ENCODE results near the gene CERS6. TPM values are rescaled to one million over a fixed set of nuclear protein-coding genes. Genes with fewer than 3 reads are reported as not detected.

CERS6 gene
- total RNA-seq, 2 donors from 2014 or later = 12.5 to 16.3 TPM

DNA sequence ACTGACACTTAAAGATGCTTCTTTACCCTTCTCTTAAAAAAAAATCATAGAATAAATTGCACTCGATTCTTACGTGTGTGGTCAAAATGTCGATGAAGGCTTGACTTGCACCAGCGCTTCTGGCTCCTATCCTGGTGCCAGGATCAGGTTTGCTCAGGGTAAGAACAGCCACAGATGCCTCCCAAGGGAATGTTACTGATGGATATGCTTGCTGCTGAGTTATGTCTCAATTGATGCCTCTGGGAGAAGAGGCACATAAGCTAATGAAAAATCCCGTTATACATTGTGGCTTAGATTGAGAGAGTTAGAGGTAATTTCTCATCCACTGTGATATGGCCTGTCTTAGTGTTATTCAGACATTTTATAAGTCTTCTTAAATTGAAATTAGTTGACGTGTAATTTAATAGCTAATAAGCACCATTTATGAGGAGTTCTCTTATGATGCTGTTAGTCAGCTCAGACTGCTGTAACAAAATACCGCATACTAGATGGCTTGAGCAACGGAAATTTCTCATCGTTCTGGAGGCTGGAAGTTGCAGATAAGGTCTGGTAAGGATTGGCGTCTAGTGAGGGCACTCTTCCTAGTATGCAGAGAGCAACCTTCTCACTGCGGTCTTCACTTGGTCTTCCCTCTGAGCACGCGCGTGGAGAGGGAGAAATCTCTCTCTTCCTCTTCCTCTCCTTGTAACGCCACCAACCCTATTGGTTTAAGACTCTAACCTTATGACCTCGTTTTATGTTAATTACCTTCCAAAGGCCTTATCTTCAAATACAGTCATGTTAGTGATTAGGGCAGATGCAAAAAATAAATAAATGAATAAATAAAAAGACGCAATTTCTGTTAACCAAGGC, 229.8 kb downstream of the CERS6 start:
- no peaks in the 10 kb centered on the region for H3K27me3 ChIP-seq
- no peak for ATAC-seq
- no peaks in the 10 kb centered on the region for H3K4me1 ChIP-seq
- 83 to 95% methylated on average over 17 of the region's 17 CpGs for WGBS, 2 donors
- TF ChIP-seq POLR2A (IDR thresholded peaks at IDR 0.05) = no peak
- TF ChIP-seq, protein P1, sequence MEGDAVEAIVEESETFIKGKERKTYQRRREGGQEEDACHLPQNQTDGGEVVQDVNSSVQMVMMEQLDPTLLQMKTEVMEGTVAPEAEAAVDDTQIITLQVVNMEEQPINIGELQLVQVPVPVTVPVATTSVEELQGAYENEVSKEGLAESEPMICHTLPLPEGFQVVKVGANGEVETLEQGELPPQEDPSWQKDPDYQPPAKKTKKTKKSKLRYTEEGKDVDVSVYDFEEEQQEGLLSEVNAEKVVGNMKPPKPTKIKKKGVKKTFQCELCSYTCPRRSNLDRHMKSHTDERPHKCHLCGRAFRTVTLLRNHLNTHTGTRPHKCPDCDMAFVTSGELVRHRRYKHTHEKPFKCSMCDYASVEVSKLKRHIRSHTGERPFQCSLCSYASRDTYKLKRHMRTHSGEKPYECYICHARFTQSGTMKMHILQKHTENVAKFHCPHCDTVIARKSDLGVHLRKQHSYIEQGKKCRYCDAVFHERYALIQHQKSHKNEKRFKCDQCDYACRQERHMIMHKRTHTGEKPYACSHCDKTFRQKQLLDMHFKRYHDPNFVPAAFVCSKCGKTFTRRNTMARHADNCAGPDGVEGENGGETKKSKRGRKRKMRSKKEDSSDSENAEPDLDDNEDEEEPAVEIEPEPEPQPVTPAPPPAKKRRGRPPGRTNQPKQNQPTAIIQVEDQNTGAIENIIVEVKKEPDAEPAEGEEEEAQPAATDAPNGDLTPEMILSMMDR (IDR thresholded peaks at IDR 0.05) = no peak
- H3K9me3 ChIP-seq = no peaks in the 10 kb centered on the region
- DNase-seq = no peak
- no peaks in the 10 kb centered on the region for H3K36me3 ChIP-seq (replicated peaks in 1 of 2; ENCODE audit: insufficient read depth in 1 of 2, low read depth in 2 of 2)
- intact Hi-C loops (cut with DNase I) = no loop called here
- no peak overlapping the region for H3K27ac ChIP-seq
- no peak overlapping the region for H3K4me3 ChIP-seq

DNA sequence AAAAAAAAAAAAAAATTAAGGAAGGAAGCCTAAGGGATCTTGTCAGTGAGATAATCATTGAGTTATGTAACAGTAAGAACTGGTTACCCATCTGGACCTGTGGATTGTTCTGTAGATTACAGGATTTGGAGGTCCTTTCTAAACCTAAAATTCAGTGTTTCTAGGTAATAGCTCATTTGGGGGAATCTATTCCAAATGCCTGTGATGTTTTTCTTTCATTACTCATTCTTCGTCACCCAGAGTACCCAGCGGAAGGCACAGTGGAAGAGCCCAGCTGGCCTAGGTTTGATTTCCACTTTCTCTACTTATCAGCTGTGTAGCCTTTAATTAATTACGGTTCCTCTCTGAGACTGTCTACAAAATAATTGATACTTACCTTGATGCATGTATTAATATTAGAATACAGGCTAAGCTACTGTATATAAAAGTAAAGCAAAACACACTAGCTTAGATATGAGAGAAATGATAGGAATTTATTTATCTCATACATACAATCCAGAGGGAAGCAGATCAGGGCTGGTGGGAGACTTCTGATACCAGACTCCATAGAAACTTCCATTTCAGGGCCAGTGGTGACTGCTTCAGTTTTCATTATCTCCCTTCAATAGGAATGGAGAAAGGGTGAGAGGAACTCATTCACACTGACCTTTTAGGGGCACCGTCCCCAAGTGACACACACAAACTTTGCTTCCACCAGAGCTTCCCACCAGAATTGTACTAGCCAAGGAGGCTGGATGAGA, 230.6 kb downstream of the CERS6 start:
- DNase-seq (no peak), ATAC-seq (no peak)
- Histone ChIP-seq H3K27ac (no peak overlapping the region), H3K9me3 (no peaks in the 10 kb centered on the region), H3K27me3 (no peaks in the 10 kb centered on the region), H3K36me3 (replicated peaks in 1 of 2; ENCODE audit: insufficient read depth in 1 of 2, low read depth in 2 of 2) (no peaks in the 10 kb centered on the region), H3K4me1 (no peaks in the 10 kb centered on the region), H3K4me3 (no peak overlapping the region)
- intact Hi-C loops (cut with DNase I) = no loop called here
- TF ChIP-seq, protein P1 (IDR thresholded peaks at IDR 0.05) = no peak
- 90 to 100% methylated on average over 4 of the region's 4 CpGs for WGBS, 2 donors

DNA sequence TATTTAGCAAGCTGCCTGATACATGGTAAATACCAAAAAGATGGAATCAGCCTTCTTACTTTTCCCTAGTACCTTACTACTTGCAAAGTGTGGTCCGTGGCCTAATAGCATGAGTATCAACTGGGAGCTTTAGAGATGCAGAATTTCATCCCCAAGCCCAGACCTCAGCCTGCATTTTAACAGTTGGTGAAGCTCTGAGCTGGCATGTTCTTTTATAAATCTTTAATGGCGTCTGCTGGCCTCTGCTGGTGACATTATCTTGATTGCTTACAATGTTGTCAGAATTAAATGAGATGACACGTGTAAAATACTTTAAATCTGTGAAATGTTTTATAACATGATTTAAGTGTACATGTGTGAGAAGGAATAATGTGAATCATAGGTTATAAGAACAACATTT, 231.2 kb downstream of the CERS6 start:
- Histone ChIP-seq H3K27me3 (no peaks in the 10 kb centered on the region), H3K27ac (no peak overlapping the region), H3K36me3 (replicated peaks in 1 of 2; ENCODE audit: insufficient read depth in 1 of 2, low read depth in 2 of 2) (no peaks in the 10 kb centered on the region), H3K4me1 (no peaks in the 10 kb centered on the region), H3K4me3 (no peak overlapping the region), H3K9me3 (no peaks in the 10 kb centered on the region)
- peak in 2 of 4 donors; percentile 8 to 14 for DNase-seq
- no peak for ATAC-seq
- no peak for TF ChIP-seq POLR2A (IDR thresholded peaks at IDR 0.05)
- TF ChIP-seq, protein P1 (IDR thresholded peaks at IDR 0.05) = peak in 3 of 7 experiments; percentile 17 to 21 (median 20)
- 73 to 75% methylated on average over 3 of the region's 3 CpGs for WGBS, 2 donors
- intact Hi-C loops (cut with DNase I) = no loop called here

DNA sequence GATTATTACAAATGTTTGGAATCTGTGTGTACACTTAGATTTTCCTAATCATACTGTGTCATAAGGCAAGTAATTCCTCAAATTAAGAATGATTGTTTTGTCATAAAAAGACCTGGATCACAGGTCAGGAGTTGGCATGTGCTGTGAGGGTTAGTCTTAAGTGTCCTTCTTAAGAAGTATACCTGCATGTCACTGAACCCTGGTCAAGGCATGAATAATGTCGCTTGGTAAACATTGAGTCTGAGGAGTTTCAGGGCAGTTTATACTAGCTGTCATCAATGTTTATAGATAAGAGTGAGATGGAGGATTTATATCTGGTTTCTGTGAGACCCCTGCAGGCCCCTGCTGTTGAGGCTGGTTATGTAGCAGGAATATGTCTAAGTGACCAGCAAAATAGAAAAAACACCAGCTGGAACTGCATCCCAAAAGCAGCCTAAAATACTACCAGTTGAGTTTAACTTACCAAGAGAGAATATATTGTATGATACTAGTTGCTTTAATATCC, 234.4 kb downstream of the CERS6 start:
- no peak overlapping the region for H3K4me3 ChIP-seq
- no peak overlapping the region for H3K27ac ChIP-seq
- no peaks in the 10 kb centered on the region for H3K27me3 ChIP-seq
- H3K4me1 ChIP-seq = peaks cover 12% of the 10 kb centered on the region
- intact Hi-C loops (cut with DNase I) = no loop called here
- 78 to 84% methylated on average over 1 of the region's 1 CpG for whole genome bisulfite sequencing, 2 donors
- no peak for TF ChIP-seq POLR2A (IDR thresholded peaks at IDR 0.05)
- TF ChIP-seq, protein P1 (IDR thresholded peaks at IDR 0.05) = no peak
- no peaks in the 10 kb centered on the region for H3K36me3 ChIP-seq (replicated peaks in 1 of 2; ENCODE audit: insufficient read depth in 1 of 2, low read depth in 2 of 2)
- H3K9me3 ChIP-seq = no peaks in the 10 kb centered on the region
- ATAC-seq = no peak
- no peak for DNase-seq

Data from body of pancreas (tissue), 4 donors.